GM18909 (cell line): ENCODE measurements around the gene IMMP2L.
"Not testable (repeated sequence)": the region's sequence is repeated elsewhere in the genome, so short reads cannot be mapped to it uniquely, and the experiment has no call there.

ENCODE experiments used
- ATAC-seq: cut with Tn5 transposase; IDR thresholded peaks from one replicate; pipeline ENCODE4 v1.9.1; 2021; ENCODE audit warnings: mild to moderate bottlenecking; ENCODE audit not compliant: unreplicated experiment, poor library complexity

The IMMP2L gene

GRCh38 chr7:111561904-111562732 is at the start of gene IMMP2L:
IMMP2L (minus strand) TSS chr7:111562492.
- ATAC-seq, result peak; percentile 87

DNA sequence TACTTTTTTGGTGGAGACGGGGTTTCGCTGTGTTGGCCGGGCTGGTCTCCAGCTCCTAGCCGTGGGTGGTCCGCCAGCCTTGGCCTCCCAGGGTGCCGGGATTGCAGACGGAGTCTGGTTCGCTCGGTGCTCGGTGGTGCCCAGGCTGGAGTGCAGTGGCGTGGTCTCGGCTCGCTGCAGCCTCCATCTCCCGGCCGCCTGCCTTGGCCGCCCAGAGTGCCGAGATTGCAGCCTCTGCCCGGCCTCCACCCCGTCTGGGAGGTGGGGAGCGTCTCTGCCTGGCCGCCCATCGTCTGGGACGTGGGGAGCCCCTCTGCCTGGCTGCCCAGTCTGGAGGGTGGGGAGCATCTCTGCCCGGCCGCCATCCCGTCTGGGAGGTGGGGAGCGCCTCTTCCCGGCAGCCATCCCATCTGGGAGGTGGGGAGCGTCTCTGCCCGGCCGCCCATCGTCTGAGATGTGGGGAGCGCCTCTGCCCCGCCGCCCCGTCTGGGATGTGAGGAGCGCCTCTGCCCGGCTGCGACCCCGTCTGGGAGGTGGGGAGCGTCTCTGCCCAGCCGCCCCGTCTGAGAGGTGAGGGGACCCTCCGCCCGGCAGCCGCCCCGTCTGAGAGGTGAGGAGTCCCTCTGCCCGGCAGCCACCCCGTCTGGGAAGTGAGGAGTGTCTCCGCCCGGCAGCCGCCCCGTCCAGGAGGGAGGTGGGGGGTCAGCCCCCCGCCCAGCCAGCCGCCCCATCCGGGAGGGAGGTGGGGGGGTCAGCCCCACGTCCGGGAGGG is 47.4 kb upstream of the IMMP2L start:
- not testable (repeated sequence) for ATAC-seq

GRCh38 chr7:111607621-111608020 is 45.3 kb upstream of the IMMP2L start:
- ATAC-seq, result no peak

- no peak for ATAC-seq
These were observed 43.0 kb upstream of the IMMP2L start for GRCh38 chr7:111605246-111605645.

- ATAC-seq, result no peak
These were observed 37.8 kb upstream of the IMMP2L start for GRCh38 chr7:111600091-111600490.

DNA sequence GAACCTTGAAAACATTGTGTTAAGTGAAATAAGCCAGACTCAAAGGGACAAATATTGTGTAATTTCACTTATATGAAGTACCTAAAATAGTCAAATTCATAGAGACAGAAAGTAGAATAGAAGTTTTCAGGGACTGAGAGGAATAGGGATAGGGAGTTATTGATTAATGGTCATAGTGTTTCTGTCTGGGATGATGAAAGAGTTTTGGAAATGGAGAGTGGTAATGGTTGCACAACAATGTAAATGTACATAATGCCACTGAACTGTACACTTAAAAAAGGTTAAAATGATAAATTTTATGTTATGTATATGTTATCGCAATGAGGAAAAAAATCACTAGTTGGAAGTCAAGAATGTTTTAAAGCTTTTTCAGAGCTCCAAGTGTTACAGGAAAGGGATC is 33.5 kb upstream of the IMMP2L start:
- ATAC-seq, result no peak

- no peak for ATAC-seq
These were observed 32.3 kb upstream of the IMMP2L start for GRCh38 chr7:111594602-111595001.

DNA sequence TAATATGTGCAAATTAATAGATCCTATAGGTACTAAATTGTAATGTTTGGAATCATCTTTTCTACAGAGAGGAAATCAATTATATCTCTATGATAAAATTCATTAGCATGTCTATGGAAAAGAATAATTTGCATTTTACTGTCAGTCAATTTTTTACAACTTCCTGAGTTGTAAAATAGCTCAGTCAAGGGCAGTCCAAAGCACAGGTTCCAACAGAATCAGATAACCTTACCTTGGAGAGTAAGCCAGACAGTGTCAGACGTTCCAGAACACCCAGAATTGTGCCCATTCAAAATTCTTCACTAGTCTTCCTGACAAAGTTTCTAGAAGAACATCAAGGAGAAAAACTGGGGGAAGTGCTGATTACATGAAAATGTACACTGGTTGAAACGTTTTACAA is 31.1 kb upstream of the IMMP2L start:
- no peak for ATAC-seq

GRCh38 chr7:111588065-111588433 is 25.8 kb upstream of the IMMP2L start:
- no peak for ATAC-seq

DNA sequence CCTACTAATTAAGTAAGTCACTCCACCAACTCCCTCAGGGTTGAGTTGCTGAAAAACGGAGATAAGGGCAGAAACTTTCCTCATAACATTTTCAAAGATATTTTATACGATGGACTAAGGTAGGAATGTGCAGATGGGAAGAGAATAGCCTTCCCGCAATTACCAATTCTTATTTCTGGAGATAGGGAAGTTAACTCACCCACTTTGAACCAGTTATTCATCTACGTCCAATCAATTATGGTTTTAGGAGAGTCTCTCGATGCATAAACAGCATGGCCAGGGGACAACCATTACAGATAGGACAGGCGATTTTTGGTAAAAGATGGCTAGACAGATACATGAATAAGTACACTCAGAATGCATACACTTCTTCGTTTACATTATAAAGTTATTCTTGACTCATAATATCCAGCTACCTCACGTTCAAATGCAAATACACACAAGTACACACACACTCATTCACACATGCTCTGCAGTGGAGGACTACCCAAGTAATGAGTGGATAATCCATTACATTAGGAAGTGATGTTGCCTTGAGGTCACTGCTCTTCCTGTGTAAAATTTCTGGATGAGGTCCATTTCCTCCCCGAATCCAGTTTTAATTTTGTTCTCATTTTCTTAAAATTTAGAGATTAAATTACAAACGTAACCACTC is 25.2 kb upstream of the IMMP2L start:
- ATAC-seq, result no peak

DNA sequence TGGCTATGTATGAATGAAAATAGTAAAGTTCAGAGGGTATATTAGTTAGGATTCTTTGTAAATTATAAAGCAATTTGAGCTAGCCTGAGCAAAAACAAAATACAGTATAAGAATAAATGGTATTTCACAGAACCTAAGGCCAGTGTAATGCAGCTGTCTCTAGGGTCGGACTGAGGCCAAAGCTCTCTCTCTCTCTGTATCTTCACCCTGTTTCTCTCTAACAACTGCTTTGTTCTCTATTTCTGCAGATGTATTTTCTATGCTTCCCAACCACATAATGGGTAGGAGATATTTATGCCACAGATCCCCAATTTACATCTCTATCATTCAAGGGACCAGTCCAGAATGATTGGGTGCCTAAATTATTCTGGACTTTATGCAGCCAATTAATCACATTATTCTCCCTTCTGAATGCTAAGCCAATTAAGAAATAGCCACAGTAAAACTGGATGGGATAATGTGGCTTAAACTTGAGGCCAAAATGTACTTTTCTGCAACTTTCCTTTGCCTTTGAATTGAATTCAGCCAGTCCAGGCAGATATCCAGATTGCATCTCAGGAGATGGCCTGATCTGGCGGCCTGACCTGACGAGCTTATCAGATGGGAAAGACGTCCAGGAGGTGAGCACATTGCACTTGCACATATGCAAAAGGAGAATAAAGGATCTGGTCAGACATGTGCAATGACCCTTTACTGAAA is 24.6 kb upstream of the IMMP2L start:
- ATAC-seq, result no peak

- not testable (repeated sequence) for ATAC-seq
These were observed 19.6 kb upstream of the IMMP2L start for GRCh38 chr7:111581784-111582488.

DNA sequence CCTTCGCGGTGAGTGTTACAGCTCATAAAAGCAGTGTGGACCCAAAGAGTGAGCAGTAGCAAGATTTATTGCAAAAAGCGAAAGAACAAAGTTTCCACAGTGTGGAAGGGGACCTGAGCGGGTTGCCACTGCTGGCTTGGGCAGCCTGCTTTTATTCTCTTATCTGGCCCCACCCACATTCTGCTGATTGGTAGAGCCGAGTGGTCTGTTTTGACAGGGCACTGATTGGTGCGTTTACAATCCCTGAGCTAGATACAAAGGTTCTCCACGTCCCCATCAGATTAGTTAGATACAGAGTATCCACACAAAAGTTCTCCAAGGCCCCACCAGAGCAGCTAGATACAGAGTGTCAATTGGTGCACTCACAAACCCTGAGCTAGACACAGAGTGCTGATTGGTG is 18.9 kb upstream of the IMMP2L start:
- not testable (repeated sequence) for ATAC-seq

DNA sequence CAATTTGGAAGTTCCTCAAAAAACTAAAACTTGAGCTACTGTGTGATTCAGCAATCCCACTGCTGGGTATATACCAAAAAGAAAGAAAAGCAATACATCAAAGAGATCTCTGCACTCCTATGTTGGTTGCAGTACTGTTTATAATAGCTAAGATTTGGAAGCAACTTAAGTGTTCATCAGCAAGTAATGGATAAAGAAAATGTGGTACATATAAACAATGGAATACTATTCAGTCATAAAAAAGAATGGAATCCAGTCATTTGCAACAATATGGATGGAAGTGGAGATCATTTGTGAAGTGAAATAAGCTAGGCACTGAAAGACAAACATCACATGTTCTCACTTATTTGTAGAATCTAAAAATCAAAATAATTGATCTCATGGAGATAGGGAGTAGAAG is 16.5 kb upstream of the IMMP2L start:
- ATAC-seq, result no peak

DNA sequence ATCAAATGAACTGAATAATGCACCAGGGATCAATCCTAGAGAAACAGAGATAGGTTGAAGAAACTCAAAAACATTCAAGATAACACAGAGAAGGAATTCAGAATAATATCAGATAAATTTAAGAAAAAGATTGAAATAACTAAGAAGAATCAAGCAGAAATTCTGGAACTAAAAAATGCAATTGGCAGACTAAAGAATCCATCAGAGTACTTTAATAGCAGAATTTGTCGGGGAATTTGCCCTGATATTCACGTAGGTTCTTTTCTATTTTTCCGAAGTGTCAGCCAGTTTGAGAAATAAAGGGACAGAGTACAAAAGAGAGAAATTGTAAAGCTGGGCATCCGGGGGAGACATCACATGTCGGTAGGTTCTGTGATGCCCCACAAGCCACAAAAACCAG is 9.4 kb upstream of the IMMP2L start:
- no peak for ATAC-seq

- peak; percentile 87 for ATAC-seq
These were observed 6.7 kb upstream of the IMMP2L start for GRCh38 chr7:111568870-111569462.

DNA sequence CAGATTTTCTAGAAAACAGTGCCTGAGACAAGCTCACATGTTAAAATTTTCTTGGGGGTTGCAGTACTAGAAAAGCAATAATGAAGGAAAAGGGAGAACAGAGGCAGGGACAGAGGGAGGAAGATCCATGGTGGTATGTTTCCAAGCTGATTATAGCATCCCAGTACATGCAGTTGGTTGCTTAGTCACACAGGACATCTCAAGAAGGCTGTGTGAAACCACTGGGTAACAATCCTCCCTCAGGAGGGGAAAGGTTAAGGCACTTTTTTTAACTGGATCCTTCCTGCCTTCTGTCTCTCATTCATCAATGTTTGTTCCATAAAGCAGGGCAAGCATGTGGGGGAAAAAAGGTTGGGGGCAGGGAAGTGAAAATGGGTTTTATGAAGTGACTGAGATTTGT is 6.1 kb upstream of the IMMP2L start:
- ATAC-seq, result peak; percentile 22

GRCh38 chr7:111564078-111564477 is 1.8 kb upstream of the IMMP2L start:
- no peak for ATAC-seq

GRCh38 chr7:111561654-111561903 is 713 bp downstream of the IMMP2L start:
- no peak for ATAC-seq
